HepG2 (cell line): ENCODE data around the gene TTPAL. TPM values are rescaled to one million over a fixed set of nuclear protein-coding genes. Genes with fewer than 3 reads are reported as not detected.

Experiments used
- ARID3A ChIP-seq: IDR thresholded peaks from 2 replicates; pipeline ENCODE4 v1.6.1; 2012; ENCODE audit warnings: low read depth, low read length, improper control_type of control experiment
- BRD4 ChIP-seq: sonication (generic); formaldehyde crosslinking; IDR thresholded peaks from 2 replicates; pipeline ENCODE4 v1.4.0; 2020; ENCODE audit warnings: missing genetic modification reagents
- CTCF ChIP-seq: sonication (generic); formaldehyde crosslinking; IDR thresholded peaks from 2 replicates; pipeline ENCODE4 v1.5.0; 2020; ENCODE audit warnings: mild to moderate bottlenecking, missing genetic modification reagents, moderate library complexity
- ETS1 ChIP-seq: sonication (generic); formaldehyde crosslinking; IDR thresholded peaks from 2 replicates; pipeline ENCODE4 v1.4.0; 2020; ENCODE audit warnings: missing genetic modification reagents
- HMGXB3 ChIP-seq: sonication (generic); formaldehyde crosslinking; IDR thresholded peaks from 2 replicates; pipeline ENCODE4 v1.4.0; 2020; ENCODE audit warnings: missing genetic modification reagents, borderline replicate concordance
- RCOR2 ChIP-seq: IDR thresholded peaks from 2 replicates; pipeline ENCODE4 v1.6.1; 2016; ENCODE audit warnings: missing biosample characterization, missing genetic modification reagents
- SNRNP70 ChIP-seq: fragments of 200-400 bp; formaldehyde crosslinking; IDR thresholded peaks from 2 replicates; pipeline ENCODE4 v1.6.1; 2017; ENCODE audit warnings: mild to moderate bottlenecking, low read depth, low read length, moderate library complexity
- TEAD2 ChIP-seq: sonication (generic); formaldehyde crosslinking; IDR thresholded peaks from 2 replicates; pipeline ENCODE4 v1.9.0; 2021; ENCODE audit warnings: missing genetic modification reagents
- TRAFD1 ChIP-seq: sonication (generic); formaldehyde crosslinking; IDR thresholded peaks from 2 replicates; pipeline ENCODE4 v1.5.1; 2020; ENCODE audit warnings: missing genetic modification reagents, mild to moderate bottlenecking, borderline replicate concordance
- ZNF629 ChIP-seq: sonication (generic); formaldehyde crosslinking; conservative IDR thresholded peaks from 2 replicates; pipeline ENCODE4 v1.5.0; 2020; ENCODE audit warnings: missing genetic modification reagents
- ZNF687 ChIP-seq: sonication (generic); formaldehyde crosslinking; IDR thresholded peaks from 2 replicates; pipeline ENCODE4 v1.5.1; 2020; ENCODE audit warnings: mild to moderate bottlenecking, missing genetic modification reagents, moderate library complexity
- polyA plus RNA-seq, 8 experiments: library from polyadenylated mRNA; depleted of rRNA in 3 of 8; stranded (reverse) in 7 of 8; unstranded in 1 of 8; fragments of >200 nt; fragmentation: Illumina TruSeq in 4 of 8; extraction: Trizol in 4 of 8; gene quantifications; 2 replicates each; pipeline versions ENCODE4 v1.2.1 to v1.2.3, GENCODE V29; 2011 to 2016; ENCODE audit warnings: low read depth in 4 of 8, missing spikeins in 1 of 8, mixed read lengths in 1 of 8; ENCODE audit not compliant: insufficient read depth in 1 of 8
- total RNA-seq, 5 experiments: library from RNA; depleted of rRNA; stranded (reverse); fragments of >200 nt; fragmentation: Illumina TruSeq; extraction: Trizol; gene quantifications; 2 replicates each; pipeline ENCODE4 v1.2.3, GENCODE V29; 2016; ENCODE audit warnings: low read depth in 1 of 5

TTPAL gene
- total and polyA plus RNA-seq, 2 of the 13 experiments (the other 11 are each of a cell fraction or from before 2014, with no cell fraction given), result 4.3 to 18.8 TPM

GRCh38 chr20:44461142-44461802 is 14.4 kb upstream of the TTPAL start (continued):
- TF ChIP-seq ZNF687 (CRISPR knock-in tag), result no peak
- TF ChIP-seq ZNF629, result peak; percentile 58
- TF ChIP-seq HMGXB3 (CRISPR knock-in tag), result no peak
- no peak for TF ChIP-seq BRD4 (CRISPR knock-in tag)
- no peak for TF ChIP-seq TRAFD1 (CRISPR knock-in tag)
- TF ChIP-seq ETS1 (CRISPR knock-in tag), result no peak
- TF ChIP-seq ARID3A, result no peak; the same call in 1 of the 2 replicates
- peak; percentile 4 for TF ChIP-seq RCOR2 (CRISPR knock-in tag)
- TF ChIP-seq SNRNP70, result no peak
- TF ChIP-seq TEAD2, result no peak
- TF ChIP-seq CTCF, result no peak
